HG03575 (cell line): ENCODE data around the gene CLDN8.

Experiments used
- ATAC-seq: cut with Tn5 transposase; IDR thresholded peaks from one replicate; pipeline ENCODE4 v1.9.1; 2021; ENCODE audit not compliant: unreplicated experiment, insufficient number of reproducible peaks, low FRiP score; ENCODE audit errors: extremely low read depth

CLDN8 gene

DNA sequence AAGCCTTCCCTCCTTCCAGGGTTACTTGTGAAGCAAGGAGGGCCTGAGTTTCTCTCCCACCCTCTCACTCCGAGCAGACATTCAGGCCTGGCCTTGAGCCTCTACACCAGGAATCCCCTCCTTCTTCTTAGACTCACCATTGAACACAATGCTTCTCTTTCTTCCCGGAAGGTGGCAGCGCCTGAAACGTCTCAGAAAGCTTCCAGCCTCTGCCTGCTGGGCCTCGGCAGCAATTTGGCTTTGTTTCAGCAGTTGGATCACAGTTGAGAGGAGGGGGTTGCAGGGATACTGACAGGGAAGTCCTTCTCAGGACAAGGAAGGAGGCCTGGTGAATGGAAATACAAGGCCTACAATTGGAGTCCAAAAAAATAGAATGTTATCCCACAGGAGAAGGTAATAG lies 6.3 kb downstream of the CLDN8 start:
- ATAC-seq, result no peak

GRCh38 chr21:30207252-30207579 lies 8.7 kb downstream of the CLDN8 start:
- ATAC-seq, result no peak

GRCh38 chr21:30206551-30207251 lies 9.2 kb downstream of the CLDN8 start:
- no peak for ATAC-seq

DNA sequence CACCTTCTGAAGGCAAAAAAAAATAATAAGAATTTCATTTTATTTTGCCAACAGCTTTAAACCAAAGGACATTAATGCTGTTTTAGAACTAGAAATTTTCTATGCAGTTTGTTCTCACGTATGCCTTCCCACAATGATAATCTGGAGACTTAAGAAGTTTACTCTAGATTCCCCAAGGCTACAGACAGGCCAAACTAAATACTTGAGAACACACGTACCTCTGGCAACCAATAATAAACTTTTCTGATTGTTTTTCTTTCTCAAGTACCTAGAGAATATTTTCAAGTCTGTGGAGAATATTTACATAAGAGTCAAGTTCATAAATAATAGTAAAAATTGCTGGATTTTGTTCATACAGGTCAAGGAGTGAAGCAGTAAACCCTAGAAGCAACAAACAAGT lies 15.9 kb downstream of the CLDN8 start:
- no peak for ATAC-seq

DNA sequence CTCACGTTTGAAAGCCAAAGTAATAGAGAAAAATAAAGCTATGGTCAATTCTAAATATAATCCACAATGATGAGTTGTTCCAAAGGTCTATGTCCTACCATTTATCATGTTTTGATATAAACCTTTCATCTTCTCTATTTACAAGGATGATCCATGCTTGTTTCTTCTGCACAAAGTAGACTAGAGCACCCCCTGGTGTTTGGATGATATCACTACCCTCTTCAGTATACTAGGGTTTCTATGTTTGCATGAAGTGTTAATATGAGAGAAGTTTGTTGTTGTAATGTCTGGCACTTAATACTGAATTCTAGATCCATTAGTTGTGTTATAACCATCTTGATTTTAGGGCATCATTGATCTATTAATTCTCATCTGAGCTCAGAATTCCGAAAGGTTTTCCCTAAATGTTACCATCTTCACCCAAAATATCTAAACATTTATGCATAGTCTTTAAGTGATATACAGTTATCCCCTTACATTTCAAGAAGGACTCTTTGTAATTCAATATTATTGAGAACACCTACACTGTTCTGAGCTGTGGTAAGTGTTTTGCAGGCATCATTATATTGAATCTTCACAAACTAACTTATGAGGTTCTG lies 21.1 kb downstream of the CLDN8 start:
- ATAC-seq, result no peak

- ATAC-seq, result no peak
These were observed 22.7 kb downstream of the CLDN8 start for GRCh38 chr21:30193201-30193600.

DNA sequence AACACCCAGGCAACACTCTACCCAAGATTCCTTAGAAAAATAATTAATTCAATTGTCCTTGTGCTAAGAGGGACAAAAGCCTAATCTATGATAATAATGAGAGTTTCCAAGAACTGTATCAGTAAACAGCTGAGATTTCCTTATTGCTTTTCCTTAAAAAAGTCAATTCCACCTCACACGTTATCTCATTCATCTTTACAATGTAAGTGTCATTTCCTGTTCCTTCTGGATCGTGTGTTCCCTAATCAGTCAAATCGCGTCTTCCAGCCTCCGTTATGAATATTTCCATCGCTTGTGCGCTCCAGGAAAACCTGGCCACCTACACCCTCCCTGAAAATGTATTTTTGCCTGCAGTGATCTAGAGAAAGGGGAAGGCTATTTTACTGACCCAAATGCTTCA lies 25.3 kb downstream of the CLDN8 start:
- ATAC-seq, result no peak

DNA sequence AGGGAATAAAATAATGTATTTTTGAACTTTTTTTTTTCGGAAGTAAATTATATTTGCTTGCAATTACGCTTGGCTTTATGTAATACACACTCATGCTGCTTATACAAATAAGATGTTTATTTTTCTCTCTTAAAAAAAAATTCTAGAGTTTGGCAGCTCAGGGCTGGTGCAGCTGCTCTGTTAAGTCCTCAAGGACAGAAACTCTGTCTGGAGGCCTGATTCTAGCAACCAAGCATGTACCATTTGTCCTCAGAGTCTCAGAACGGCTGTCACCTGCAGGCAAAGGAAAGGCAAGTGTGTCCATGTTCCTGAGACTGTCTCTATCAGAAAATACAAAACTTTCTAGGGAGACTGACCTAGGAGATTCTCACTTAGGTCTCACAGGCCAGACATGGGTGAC lies 26.1 kb downstream of the CLDN8 start:
- ATAC-seq, result no peak

- no peak for ATAC-seq
These were observed 29.7 kb downstream of the CLDN8 start for GRCh38 chr21:30186242-30186641.

DNA sequence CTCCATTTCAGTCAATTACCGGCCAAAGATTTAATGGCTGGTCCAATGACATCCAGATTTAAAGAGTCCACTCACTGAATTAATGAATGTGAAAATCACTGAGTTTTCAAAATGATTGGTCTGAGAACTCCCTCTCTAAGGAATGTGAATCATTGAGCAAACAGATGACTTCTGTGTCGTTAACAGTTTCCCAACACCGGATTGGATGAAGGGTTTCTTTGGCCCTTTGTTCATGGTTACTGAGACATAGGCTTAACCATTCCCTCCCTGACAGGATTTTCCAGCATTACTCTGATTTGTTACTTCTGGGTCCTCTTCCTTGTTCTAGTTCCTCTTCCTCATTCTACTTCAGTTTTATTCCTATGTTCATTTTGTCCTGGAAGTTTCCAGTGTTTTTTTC lies 47.8 kb downstream of the CLDN8 start:
- ATAC-seq, result no peak

DNA sequence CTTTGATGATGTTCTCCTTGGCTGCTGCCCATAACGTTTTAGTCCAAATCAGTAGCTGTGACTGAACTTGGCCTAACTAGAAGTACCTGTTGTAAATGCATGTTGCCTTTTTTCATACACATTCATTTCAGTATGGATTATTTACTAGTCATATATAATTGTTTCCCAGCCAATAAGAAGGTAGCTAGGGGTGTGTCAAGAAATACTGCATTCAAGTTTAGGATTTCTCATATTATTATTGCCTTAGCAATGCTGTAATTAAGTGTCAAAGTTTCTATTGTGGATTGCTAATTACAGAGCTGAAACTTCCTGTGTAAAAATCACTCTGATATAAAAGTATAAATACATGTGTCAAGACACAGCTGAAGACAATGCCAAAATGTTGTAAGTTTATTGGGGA lies 49.2 kb downstream of the CLDN8 start, which contains the start of gene CLDN17:
Gene CLDN17 (minus strand): TSS at position 101 of the 400 bp plus-strand sequence. CDS start 188 bp downstream, outside the sequence.
- ATAC-seq, result no peak

- ATAC-seq, result no peak
These were observed 49.7 kb downstream of the CLDN8 start for GRCh38 chr21:30166171-30166570.

GRCh38 chr21:30164796-30165195 lies 51.1 kb downstream of the CLDN8 start:
- no peak for ATAC-seq
